Vagina (tissue), 2 donors: ENCODE results near the gene OR11G2.
"Not testable (repeated sequence)": the region's sequence is repeated elsewhere in the genome, so short reads cannot be mapped to it uniquely, and the experiment has no call there.

Experiments used
- POLR2AphosphoS5 ChIP-seq, 2 donors: sonication (generic); formaldehyde crosslinking; IDR thresholded peaks; one replicate each; pipeline ENCODE4 v1.9.0; 2017; ENCODE audit warnings: antibody characterized with exemption in 2 of 2, mild to moderate bottlenecking in 2 of 2, low read depth in 1 of 2; ENCODE audit not compliant: insufficient read depth in 1 of 2
- TF ChIP-seq, protein P1 (sequence below), 3 experiments: fragments of 450-650 bp in 2 of 3; fragments of 200-600 bp in 1 of 3; sonication (generic) in 1 of 3; IDR thresholded peaks; one replicate each; pipeline ENCODE4 v1.5.1; 2017 to 2019; ENCODE audit warnings: antibody characterized with exemption in 3 of 3, mild to moderate bottlenecking in 2 of 3, moderate library complexity in 2 of 3

DNA sequence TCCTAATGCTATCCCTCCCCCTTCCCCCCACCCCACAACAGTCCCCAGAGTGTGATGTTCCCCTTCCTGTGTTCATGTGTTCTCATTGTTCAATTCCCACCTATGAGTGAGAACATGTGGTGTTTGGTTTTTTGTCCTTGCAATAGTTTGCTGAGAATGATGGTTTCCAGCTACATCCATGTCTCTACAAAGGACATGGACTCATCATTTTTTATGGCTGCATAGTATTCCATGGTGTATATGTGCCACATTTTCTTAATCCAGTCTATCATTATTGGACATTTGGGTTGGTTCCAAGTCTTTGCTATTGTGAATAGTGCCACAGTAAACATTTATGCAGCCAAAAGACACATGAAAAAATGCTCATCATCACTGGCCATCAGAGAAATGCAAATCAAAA lies 16.5 kb upstream of the OR11G2 start:
- TF ChIP-seq, protein P1, sequence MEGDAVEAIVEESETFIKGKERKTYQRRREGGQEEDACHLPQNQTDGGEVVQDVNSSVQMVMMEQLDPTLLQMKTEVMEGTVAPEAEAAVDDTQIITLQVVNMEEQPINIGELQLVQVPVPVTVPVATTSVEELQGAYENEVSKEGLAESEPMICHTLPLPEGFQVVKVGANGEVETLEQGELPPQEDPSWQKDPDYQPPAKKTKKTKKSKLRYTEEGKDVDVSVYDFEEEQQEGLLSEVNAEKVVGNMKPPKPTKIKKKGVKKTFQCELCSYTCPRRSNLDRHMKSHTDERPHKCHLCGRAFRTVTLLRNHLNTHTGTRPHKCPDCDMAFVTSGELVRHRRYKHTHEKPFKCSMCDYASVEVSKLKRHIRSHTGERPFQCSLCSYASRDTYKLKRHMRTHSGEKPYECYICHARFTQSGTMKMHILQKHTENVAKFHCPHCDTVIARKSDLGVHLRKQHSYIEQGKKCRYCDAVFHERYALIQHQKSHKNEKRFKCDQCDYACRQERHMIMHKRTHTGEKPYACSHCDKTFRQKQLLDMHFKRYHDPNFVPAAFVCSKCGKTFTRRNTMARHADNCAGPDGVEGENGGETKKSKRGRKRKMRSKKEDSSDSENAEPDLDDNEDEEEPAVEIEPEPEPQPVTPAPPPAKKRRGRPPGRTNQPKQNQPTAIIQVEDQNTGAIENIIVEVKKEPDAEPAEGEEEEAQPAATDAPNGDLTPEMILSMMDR (IDR thresholded peaks at IDR 0.05) = not testable (repeated sequence)
- not testable (repeated sequence) for TF ChIP-seq POLR2AphosphoS5 (IDR thresholded peaks at IDR 0.05; ENCODE audit: insufficient read depth in 1 of 2, low read depth in 1 of 2)
